WTC11 (cell line): ENCODE results near the gene RETREG1. TPM values are rescaled to one million over a fixed set of nuclear protein-coding genes. Genes with fewer than 3 reads are reported as not detected.

Source experiments
- ATAC-seq: fragments of 200-7000 bp; cut with Tn5 transposase; 2 replicates; pipeline ENCODE4 v1.10.0; 2021; ENCODE audit warnings: mild to moderate bottlenecking, moderate library complexity
- CTCF ChIA-PET: fragments of 300-600 bp; sonication (Branson Sonifier 250); formaldehyde crosslinking; loops from one replicate; lab custom pipeline; 2021; ENCODE audit warnings: antibody characterized with exemption; lab: Charles Lee
- POLR2A ChIA-PET: fragments of 350-600 bp; sonication (Branson Sonifier 250); formaldehyde crosslinking; loops from one replicate; lab custom pipeline; 2021; ENCODE audit warnings: antibody characterized with exemption; lab: Charles Lee
- DNase-seq: peaks from one replicate; pipeline ENCODE4 v3.0.0; 2021; ENCODE audit warnings: low spot score
- H3K27ac Mint-ChIP-seq: 2 replicates; pipeline ENCODE4 v1.8.0; 2021; ENCODE audit warnings: mixed read lengths
- H3K27me3 Mint-ChIP-seq: 2 replicates; pipeline ENCODE4 v1.8.0; 2021; ENCODE audit warnings: low read depth, mild to moderate bottlenecking, moderate library complexity, mixed read lengths
- H3K36me3 Mint-ChIP-seq: 2 replicates; pipeline ENCODE4 v1.8.0; 2021; ENCODE audit warnings: mixed read lengths
- H3K4me1 Mint-ChIP-seq: 2 replicates; pipeline ENCODE4 v1.8.0; 2022; ENCODE audit warnings: mixed read lengths
- H3K4me3 Mint-ChIP-seq: 2 replicates; pipeline ENCODE4 v1.8.0; 2021; ENCODE audit warnings: mild to moderate bottlenecking, moderate library complexity, mixed read lengths
- H3K9me3 Mint-ChIP-seq: 2 replicates; pipeline ENCODE4 v1.8.0; 2021; ENCODE audit warnings: mixed read lengths
- ATF2 ChIP-seq: sonication (generic); formaldehyde crosslinking; IDR thresholded peaks from 2 replicates; pipeline ENCODE4 v1.8.1; 2022; ENCODE audit warnings: low read depth, missing genetic modification reagents, borderline replicate concordance
- CREM ChIP-seq: sonication (generic); formaldehyde crosslinking; IDR thresholded peaks from 2 replicates; pipeline ENCODE4 v1.8.1; 2022; ENCODE audit warnings: mild to moderate bottlenecking, missing genetic modification reagents, moderate library complexity
- EMX1 ChIP-seq: fragments of 250-450 bp; sonication (Bioruptor Pico); IDR thresholded peaks from 2 replicates; pipeline ENCODE4 v1.8.0; 2021; ENCODE audit warnings: mild to moderate bottlenecking
- ERG ChIP-seq: fragments of 250-450 bp; sonication (Bioruptor Pico); IDR thresholded peaks from 2 replicates; pipeline ENCODE4 v1.8.0; 2021; ENCODE audit warnings: mild to moderate bottlenecking
- GRHL2 ChIP-seq: fragments of 250-450 bp; sonication (Bioruptor Pico); IDR thresholded peaks from 2 replicates; pipeline ENCODE4 v1.8.0; 2022; ENCODE audit warnings: mild to moderate bottlenecking, moderate library complexity; ENCODE audit not compliant: insufficient replicate concordance, severe bottlenecking
- GTF2I ChIP-seq: fragments of 250-450 bp; sonication (Bioruptor Pico); conservative IDR thresholded peaks from 2 replicates; pipeline ENCODE4 v1.4.0; 2021; ENCODE audit warnings: mild to moderate bottlenecking
- HMGA2 ChIP-seq: fragments of 250-450 bp; sonication (Bioruptor Pico); IDR thresholded peaks from 2 replicates; pipeline ENCODE4 v1.4.0; 2021; ENCODE audit warnings: mild to moderate bottlenecking, moderate library complexity
- IRF2 ChIP-seq: sonication (generic); formaldehyde crosslinking; IDR thresholded peaks from 2 replicates; pipeline ENCODE4 v1.8.0; 2022; ENCODE audit warnings: low read depth, missing genetic modification reagents, borderline replicate concordance
- JUN ChIP-seq: sonication (generic); formaldehyde crosslinking; IDR thresholded peaks from 2 replicates; pipeline ENCODE4 v1.8.0; 2023; ENCODE audit warnings: mild to moderate bottlenecking, missing genetic modification reagents
- NFYB ChIP-seq: sonication (generic); formaldehyde crosslinking; conservative IDR thresholded peaks from 2 replicates; pipeline ENCODE4 v1.8.0; 2022; ENCODE audit warnings: low read depth, missing genetic modification reagents
- OVOL2 ChIP-seq: fragments of 250-450 bp; sonication (Bioruptor Pico); IDR thresholded peaks from 2 replicates; pipeline ENCODE4 v1.9.0; 2021; ENCODE audit warnings: mild to moderate bottlenecking, borderline replicate concordance
- PREB ChIP-seq: sonication (generic); formaldehyde crosslinking; IDR thresholded peaks from 2 replicates; pipeline ENCODE4 v1.8.1; 2022; ENCODE audit warnings: mild to moderate bottlenecking, missing genetic modification reagents, moderate library complexity, borderline replicate concordance
- RELA ChIP-seq: sonication (generic); formaldehyde crosslinking; IDR thresholded peaks from 2 replicates; pipeline ENCODE4 v1.8.1; 2022; ENCODE audit warnings: missing genetic modification reagents, mild to moderate bottlenecking, borderline replicate concordance
- SMAD3 ChIP-seq: sonication (generic); formaldehyde crosslinking; IDR thresholded peaks from 2 replicates; pipeline ENCODE4 v1.8.0; 2022; ENCODE audit warnings: missing genetic modification reagents, mild to moderate bottlenecking, borderline replicate concordance
- ZBTB21 ChIP-seq: sonication (generic); formaldehyde crosslinking; IDR thresholded peaks from 2 replicates; pipeline ENCODE4 v1.8.1; 2023; ENCODE audit warnings: mild to moderate bottlenecking, missing genetic modification reagents, borderline replicate concordance
- ZNF121 ChIP-seq: sonication (generic); formaldehyde crosslinking; IDR thresholded peaks from 2 replicates; pipeline ENCODE4 v1.8.0; 2023; ENCODE audit warnings: missing genetic modification reagents
- ZNF232 ChIP-seq: sonication (generic); formaldehyde crosslinking; IDR thresholded peaks from 2 replicates; pipeline ENCODE4 v1.8.0; 2022; ENCODE audit warnings: mild to moderate bottlenecking, missing genetic modification reagents
- ZNF281 ChIP-seq: sonication (generic); formaldehyde crosslinking; IDR thresholded peaks from 2 replicates; pipeline ENCODE4 v1.8.0; 2023; ENCODE audit warnings: mild to moderate bottlenecking, missing genetic modification reagents
- ZNF416 ChIP-seq: fragments of 250-450 bp; sonication (Bioruptor Pico); IDR thresholded peaks from 2 replicates; pipeline ENCODE4 v1.9.0; 2021; ENCODE audit warnings: mild to moderate bottlenecking, inconsistent platforms
- total RNA-seq: library from RNA; stranded (reverse); gene quantifications from 3 replicates; pipeline ENCODE4 v1.2.3, GENCODE V29; 2021

Gene RETREG1
- total RNA-seq, 1 experiment from 2014 or later, result 2.2 TPM

GRCh38 chr5:16465544-16466432 is 151.0 kb downstream of the RETREG1 start, which contains the start of gene ZNF622 (continued):
- TF ChIP-seq JUN (CRISPR knock-in tag), result no peak
- no peak for TF ChIP-seq IRF2 (CRISPR knock-in tag)
- no peak for TF ChIP-seq GRHL2 (CRISPR knock-in tag)
- TF ChIP-seq HMGA2, result no peak
- peak; percentile 52; the same call in 1 of the 2 replicates for TF ChIP-seq SMAD3 (CRISPR knock-in tag)
- 0 out of 2 replicates have a peak, but pooled peaks have one; percentile 36 for TF ChIP-seq ZNF416
- peak; percentile 58; the same call in 1 of the 2 replicates for TF ChIP-seq CREM (CRISPR knock-in tag)
- TF ChIP-seq ATF2 (CRISPR knock-in tag), result no peak
- no peak; the same call in 1 of the 2 replicates for TF ChIP-seq ZNF121
- TF ChIP-seq ZBTB21 (CRISPR knock-in tag), result no peak
- no peak; the same call in 1 of the 2 replicates for TF ChIP-seq NFYB (CRISPR knock-in tag)
- TF ChIP-seq PREB (CRISPR knock-in tag), result no peak
- TF ChIP-seq EMX1 (CRISPR knock-in tag), result no peak
- TF ChIP-seq ZNF281 (CRISPR knock-in tag), result no peak
- no peak for TF ChIP-seq GTF2I (CRISPR knock-in tag)
- TF ChIP-seq ZNF232, result 0 out of 2 replicates have a peak, but pooled peaks have one; percentile 17
- TF ChIP-seq RELA (CRISPR knock-in tag), result 0 out of 2 replicates have a peak, but pooled peaks have one; percentile 67
- no peak for TF ChIP-seq OVOL2 (CRISPR knock-in tag)

- H3K36me3 Mint-ChIP-seq, result peaks cover 35% of the 10 kb centered on the region
- no peak for ATAC-seq
- peaks cover 29% of the 10 kb centered on the region for H3K4me1 Mint-ChIP-seq
- H3K27ac Mint-ChIP-seq, result peak overlapping the region; percentile 96
- CTCF ChIA-PET, result interaction anchor here (0.7 kb wide), 1 partner anchor 9 kb away, joined by 3 read pairs; no protein-coding TSS in a partner anchor
- TF ChIP-seq ZNF232 (no peak), ERG (CRISPR knock-in tag) (no peak)
- TF ChIP-seq, all 79 proteins: peak for 0
- no peak for DNase-seq
- Mint-ChIP-seq H3K9me3 (no peaks in the 10 kb centered on the region), H3K4me3 (peak overlapping the region; percentile 97), H3K27me3 (no peaks in the 10 kb centered on the region)
- POLR2A ChIA-PET, result interaction anchor here (0.5 kb wide), 1 partner anchor 9 kb away, joined by 4 read pairs; no protein-coding TSS in a partner anchor
These were observed 151.9 kb downstream of the RETREG1 start for GRCh38 chr5:16464664-16465543.
